Measurements from ENCODE around the gene XXYLT1. TPM values are rescaled to one million over a fixed set of nuclear protein-coding genes. Genes with fewer than 3 reads are reported as not detected.

XXYLT1 gene
- total and polyA plus RNA-seq, 2 of the 4 experiments (the other 2 are of a cell fraction): 14.7 to 18.1 TPM

- intact Hi-C loops (cut with micrococcal nuclease): no loop called here
- no peaks in the 10 kb centered on the region for H3K36me3 ChIP-seq (ENCODE audit: control insufficient read depth, insufficient read depth, low read length)
- H3K9ac ChIP-seq (ENCODE audit: low read depth, low read length): no peak overlapping the region
- no peak overlapping the region for H3K4me3 ChIP-seq (ENCODE audit: insufficient read depth, low read depth, low read length)
- H3K23ac ChIP-seq (ENCODE audit: low read depth, low read length): no peak overlapping the region
- H3K4me1 ChIP-seq (ENCODE audit: control insufficient read depth, insufficient read depth, low read length): peaks cover 7% of the 10 kb centered on the region
- peaks cover 6% of the 10 kb centered on the region in 2 experiments; a peak in 2 of 4 replicates for H3K79me1 ChIP-seq (ENCODE audit: low read depth in 1 of 2, low read length in 2 of 2)
- no peak overlapping the region for H2BK120ac ChIP-seq (ENCODE audit: low read depth, low read length)
- H4K91ac ChIP-seq (ENCODE audit: insufficient read depth, low read depth, low read length): no peak overlapping the region
- H4K20me1 ChIP-seq (ENCODE audit: insufficient read depth, low read length): no peaks in the 10 kb centered on the region
- CTCF ChIA-PET: interaction anchor here (1.0 kb wide), 1 partner anchor 11 kb away, joined by 4 read pairs; no protein-coding TSS in a partner anchor
- no peak overlapping the region for H2AK9ac ChIP-seq (replicated peaks; ENCODE audit: low read depth, low read length, poor library complexity)
- 0 out of 4 replicates have a peak overlapping the region, but pooled peaks of 1 of the 2 experiments have one; percentile 0 for H4K8ac ChIP-seq (ENCODE audit: low read depth in 2 of 2, low read length in 2 of 2)
- H2BK5ac ChIP-seq (ENCODE audit: low read depth, low read length, poor library complexity, severe bottlenecking): no peak overlapping the region
- no peak overlapping the region for H3K56ac ChIP-seq (ENCODE audit: extremely low read depth, insufficient read depth, low read length)
- H2BK15ac ChIP-seq (ENCODE audit: low read depth, low read length): no peak overlapping the region
- no peak overlapping the region for H2AK5ac ChIP-seq (ENCODE audit: low read depth, low read length)
- DNase-seq: peak; percentile 75
- H3K4me2 ChIP-seq (ENCODE audit: low read depth, low read length): no peak overlapping the region
- dilution Hi-C loops (cut with HindIII; ENCODE audit: low sequenced_read_pairs, unreplicated experiment): no loop called here
- no peak overlapping the region for H2BK20ac ChIP-seq (ENCODE audit: low read depth, low read length)
- no peaks in the 10 kb centered on the region for H3K9me1 ChIP-seq (ENCODE audit: insufficient read depth, low read length)
- ATAC-seq (ENCODE audit: low read depth): no peak
- TF ChIP-seq MXI1 (IDR thresholded peaks at IDR 0.05; ENCODE audit: borderline replicate concordance, low read depth, low read length) (no peak), RCOR1 (IDR thresholded peaks at IDR 0.05; ENCODE audit: insufficient replicate concordance, low read length) (no peak), MAFK (IDR thresholded peaks at IDR 0.05; ENCODE audit: low read depth, low read length) (peak; percentile 35; the same call in 1 of the 2 replicates), FOS (IDR thresholded peaks at IDR 0.05; ENCODE audit: low read depth, low read length) (peak; percentile 50)
- no peak overlapping the region for H3K18ac ChIP-seq (ENCODE audit: low read depth, low read length)
- H3K4ac ChIP-seq (ENCODE audit: low read depth, low read length): no peak overlapping the region
- BruUV-seq (replicated peaks): no TSS peak
- no peak overlapping the region for H4K5ac ChIP-seq (ENCODE audit: low read depth, low read length)
- POLR2A ChIA-PET (ENCODE audit: unreplicated experiment): no interaction called here
- H3K27ac ChIP-seq (ENCODE audit: insufficient read depth, low read length): no peak overlapping the region
- no peaks in the 10 kb centered on the region for H3K9me3 ChIP-seq (ENCODE audit: control insufficient read depth, insufficient read depth, low read length)
- no peak overlapping the region; the same call in 1 of the 2 replicates for H3K14ac ChIP-seq (replicated peaks; ENCODE audit: low read depth, low read length)
- in situ Hi-C loops (cut with MboI; ENCODE audit: low sequenced_read_pairs): no loop called here
- no peaks in the 10 kb centered on the region for H3K27me3 ChIP-seq (ENCODE audit: control insufficient read depth, insufficient read depth, low read length)
- 75% methylated on average over 7 of the region's 11 CpGs; no CpG with 5 or more reads in 1 of the 2 experiments for WGBS, 2 experiments (ENCODE audit: extremely low coverage in 2 of 2, insufficient read length in 1 of 2)
- no peak overlapping the region for H2AFZ ChIP-seq (replicated peaks; ENCODE audit: low read length, poor library complexity)
These were observed 141.1 kb downstream of the XXYLT1 start for GRCh38 chr3:195129644-195130492.

All from IMR-90 (cell line).